ENCODE results near the gene ADH7.

DNA sequence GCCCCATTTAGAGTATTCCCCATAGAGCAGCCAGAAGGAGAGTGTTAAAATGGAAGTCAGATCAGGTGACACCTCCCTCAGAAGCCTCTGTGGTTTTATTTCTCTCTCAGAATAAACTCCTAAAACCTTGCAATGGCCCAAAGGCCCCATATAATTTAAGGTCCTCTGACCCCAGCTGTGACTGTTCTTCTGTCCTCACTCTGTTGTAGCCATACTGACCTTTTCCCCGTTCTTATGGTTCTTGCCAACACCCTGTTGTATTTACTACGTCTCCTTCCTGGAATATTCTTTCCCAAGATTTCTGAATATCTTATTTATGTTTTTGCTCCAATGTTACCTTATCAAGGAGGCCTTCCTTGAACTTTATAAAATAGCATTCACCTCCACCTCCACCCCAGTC lies 18.0 kb downstream of the ADH7 start:
- TF ChIP-seq, protein P1, sequence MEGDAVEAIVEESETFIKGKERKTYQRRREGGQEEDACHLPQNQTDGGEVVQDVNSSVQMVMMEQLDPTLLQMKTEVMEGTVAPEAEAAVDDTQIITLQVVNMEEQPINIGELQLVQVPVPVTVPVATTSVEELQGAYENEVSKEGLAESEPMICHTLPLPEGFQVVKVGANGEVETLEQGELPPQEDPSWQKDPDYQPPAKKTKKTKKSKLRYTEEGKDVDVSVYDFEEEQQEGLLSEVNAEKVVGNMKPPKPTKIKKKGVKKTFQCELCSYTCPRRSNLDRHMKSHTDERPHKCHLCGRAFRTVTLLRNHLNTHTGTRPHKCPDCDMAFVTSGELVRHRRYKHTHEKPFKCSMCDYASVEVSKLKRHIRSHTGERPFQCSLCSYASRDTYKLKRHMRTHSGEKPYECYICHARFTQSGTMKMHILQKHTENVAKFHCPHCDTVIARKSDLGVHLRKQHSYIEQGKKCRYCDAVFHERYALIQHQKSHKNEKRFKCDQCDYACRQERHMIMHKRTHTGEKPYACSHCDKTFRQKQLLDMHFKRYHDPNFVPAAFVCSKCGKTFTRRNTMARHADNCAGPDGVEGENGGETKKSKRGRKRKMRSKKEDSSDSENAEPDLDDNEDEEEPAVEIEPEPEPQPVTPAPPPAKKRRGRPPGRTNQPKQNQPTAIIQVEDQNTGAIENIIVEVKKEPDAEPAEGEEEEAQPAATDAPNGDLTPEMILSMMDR (IDR thresholded peaks at IDR 0.05; ENCODE audit: low read depth, low read length) = no peak
- TF ChIP-seq EZH2phosphoT487 (IDR thresholded peaks at IDR 0.05; ENCODE audit: low read depth) = no peak

Measured in OCI-LY3 (cell line).